GM18951 (cell line): ENCODE measurements around the gene FGA.

Source experiments
- POLR2A ChIP-seq: IDR thresholded peaks from 4 replicates; pipeline ENCODE4 v1.6.1; 2011; ENCODE audit warnings: mild to moderate bottlenecking; ENCODE audit not compliant: insufficient read length, insufficient read depth; ENCODE audit errors: extremely low read depth
- in situ Hi-C: fragments of 300-500 bp; cut with MboI; formaldehyde crosslinking; loops from one replicate; pipeline ENCODE4 v1.12.0; 2022; ENCODE audit warnings: low sequenced_read_pairs, mixed read lengths, inconsistent platforms; ENCODE audit not compliant: unreplicated experiment

FGA gene

DNA sequence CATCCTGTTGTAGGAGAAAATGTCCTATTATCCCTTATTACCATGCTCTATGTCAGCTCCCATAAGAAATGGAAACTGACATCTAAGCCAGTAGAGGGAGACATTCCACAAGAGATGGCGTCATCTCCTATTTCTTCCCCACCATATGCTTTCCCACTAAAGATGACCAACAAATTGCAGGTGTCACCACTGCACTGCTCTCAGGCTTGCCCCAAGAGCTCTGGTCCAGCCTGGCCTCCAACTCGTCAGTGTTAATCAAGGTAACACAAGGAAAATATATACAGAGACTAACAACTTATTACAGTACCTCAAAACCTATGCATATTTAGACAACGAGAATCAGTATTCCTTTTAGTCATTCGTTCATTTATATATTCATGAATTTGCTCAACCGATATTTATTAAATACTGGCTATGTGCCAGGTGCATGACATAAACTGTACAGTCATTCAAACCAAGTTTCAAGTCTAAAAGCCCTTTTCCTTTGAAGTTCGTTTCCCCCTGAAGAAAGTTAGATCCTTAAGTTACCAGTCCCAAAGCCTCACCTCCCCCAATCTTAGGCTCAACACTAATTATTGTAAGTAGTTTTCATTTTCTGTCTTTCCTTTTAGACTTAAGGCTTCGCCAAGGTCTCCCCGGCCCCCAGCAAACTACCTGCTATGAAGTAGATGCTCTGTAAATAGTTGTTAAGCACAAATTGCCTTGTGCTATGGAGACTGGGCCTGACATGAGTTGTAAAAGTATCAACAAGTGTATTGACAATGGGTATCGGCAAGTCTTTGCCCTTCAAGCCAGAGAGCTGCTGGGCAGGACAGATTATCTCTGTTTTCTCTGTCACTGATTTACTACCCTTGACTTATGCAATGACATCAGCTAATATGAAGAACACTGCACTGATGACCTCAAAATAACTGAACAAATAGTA is 30.8 kb downstream of the FGA start:
- no peak for TF ChIP-seq POLR2A
- in situ Hi-C loops, result loop anchor here (5.0 kb wide), 1 partner anchor 58 kb away; no protein-coding TSS in a partner anchor

- in situ Hi-C loops, result loop anchor here (5.0 kb wide), 1 partner anchor 58 kb away; no protein-coding TSS in a partner anchor
- no peak for TF ChIP-seq POLR2A
These were observed 31.4 kb downstream of the FGA start for GRCh38 chr4:154559141-154559493.

DNA sequence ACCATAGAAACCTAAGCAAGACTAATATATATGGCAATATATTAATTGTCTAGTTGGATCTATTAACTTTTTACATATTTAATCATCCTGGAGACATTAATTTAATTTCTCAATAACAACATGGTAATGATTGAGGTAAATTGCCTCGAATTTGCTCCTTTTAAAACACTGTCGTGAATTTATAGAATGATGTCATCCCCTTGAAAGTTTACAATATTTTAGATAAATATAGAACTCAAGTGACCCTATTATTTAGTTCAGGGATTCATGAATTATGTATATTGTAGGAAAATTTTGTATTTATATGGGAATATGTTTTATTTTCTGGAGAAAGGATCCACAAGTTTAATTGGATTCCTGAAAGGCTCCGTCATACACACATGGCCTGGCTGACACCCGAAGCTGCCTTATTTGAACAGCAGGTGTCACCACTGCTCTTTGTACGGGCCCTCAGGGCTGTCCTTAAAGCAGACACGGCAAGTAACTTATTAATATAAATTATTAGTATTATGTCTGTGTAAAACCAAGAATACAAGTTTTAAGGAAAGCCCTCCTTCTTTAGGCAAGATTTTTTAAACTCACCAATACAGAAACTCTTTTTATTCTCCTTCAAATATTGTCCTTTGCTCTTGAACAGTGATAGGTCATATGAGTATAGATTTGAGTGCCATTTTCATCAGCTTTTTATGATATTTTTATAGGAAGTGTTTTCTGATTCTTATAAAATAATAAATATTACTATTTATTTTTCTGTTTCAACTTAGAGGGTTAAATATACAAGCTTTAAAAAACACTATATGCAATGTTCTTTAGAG is 38.5 kb downstream of the FGA start:
- in situ Hi-C loops, result no loop called here
- TF ChIP-seq POLR2A, result no peak

- in situ Hi-C loops, result no loop called here
- peak; percentile 86 for TF ChIP-seq POLR2A
These were observed 40.4 kb downstream of the FGA start, which contains the start of gene PLRG1 for GRCh38 chr4:154549894-154550790. Gene PLRG1, minus strand, starts transcription at chr4:154550400. Its CDS starts 92 bp downstream, at chr4:154550308.

- no peak for TF ChIP-seq POLR2A
- in situ Hi-C loops, result no loop called here
These were observed 44.9 kb downstream of the FGA start for GRCh38 chr4:154545689-154546088.

DNA sequence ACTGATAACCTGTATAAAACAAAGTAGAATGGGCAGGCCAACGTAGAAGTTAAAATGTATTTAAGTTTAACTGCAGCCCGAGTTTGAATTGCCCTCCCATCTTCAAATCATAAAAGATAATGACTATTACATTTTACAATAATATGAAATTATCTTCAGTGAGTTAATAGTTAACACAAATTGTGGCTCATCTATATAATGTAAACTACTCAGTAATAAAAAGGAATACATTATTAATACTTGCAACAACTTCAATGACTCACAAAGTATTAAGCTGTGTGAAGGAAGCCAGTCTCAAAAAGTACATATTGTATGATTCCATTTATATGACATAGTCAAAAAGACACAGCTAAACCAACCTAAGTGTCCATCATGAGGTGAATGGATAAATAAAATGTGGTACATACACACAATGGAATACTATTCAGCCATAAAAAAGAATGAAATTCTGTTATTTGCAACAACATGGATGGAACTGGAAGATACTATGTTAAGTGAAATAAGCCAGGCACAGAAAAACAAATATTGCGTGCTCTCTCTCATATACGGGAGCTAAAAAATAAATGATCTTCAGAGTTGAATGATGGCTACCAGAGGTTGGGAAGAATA is 48.2 kb downstream of the FGA start:
- TF ChIP-seq POLR2A, result no peak
- in situ Hi-C loops, result no loop called here
